HepG2 (cell line): ENCODE measurements around the gene POTEF.
"Not testable (repeated sequence)": the region's sequence is repeated elsewhere in the genome, so short reads cannot be mapped to it uniquely, and the experiment has no call there.

Experiments used
- ATF1 ChIP-seq: IDR thresholded peaks from 2 replicates; pipeline ENCODE4 v1.6.1; 2016; ENCODE audit warnings: mild to moderate bottlenecking, control low read depth
- ESRRA ChIP-seq: sonication (generic); formaldehyde crosslinking; IDR thresholded peaks from 2 replicates; pipeline ENCODE4 v1.5.1; 2020; ENCODE audit warnings: mild to moderate bottlenecking, low read depth, missing genetic modification reagents
- JUND ChIP-seq: sonication (generic); formaldehyde crosslinking; IDR thresholded peaks from 2 replicates; pipeline ENCODE4 v1.8.0; 2022; ENCODE audit warnings: mild to moderate bottlenecking, missing genetic modification reagents
- NR1H2 ChIP-seq: sonication (generic); formaldehyde crosslinking; IDR thresholded peaks from 2 replicates; pipeline ENCODE4 v1.8.1; 2022; ENCODE audit warnings: low read depth, missing genetic modification reagents, borderline replicate concordance
- PHF21A ChIP-seq: sonication (generic); formaldehyde crosslinking; IDR thresholded peaks from 2 replicates; pipeline ENCODE4 v1.5.0; 2020; ENCODE audit warnings: mild to moderate bottlenecking, missing genetic modification reagents
- POLR2A ChIP-seq, 2 experiments: IDR thresholded peaks; 2 replicates each; pipeline ENCODE4 v1.6.1; 2011; ENCODE audit warnings: low read depth in 2 of 2, low read length in 2 of 2, mild to moderate bottlenecking in 1 of 2, moderate library complexity in 1 of 2; ENCODE audit not compliant: insufficient read depth in 1 of 2
- SIX4 ChIP-seq: sonication (generic); formaldehyde crosslinking; IDR thresholded peaks from 2 replicates; pipeline ENCODE4 v1.4.0; 2020; ENCODE audit warnings: missing genetic modification reagents
- TOE1 ChIP-seq: sonication (generic); formaldehyde crosslinking; IDR thresholded peaks from 2 replicates; pipeline ENCODE4 v1.4.0; 2020; ENCODE audit warnings: mild to moderate bottlenecking, missing genetic modification reagents
- ZBTB20 ChIP-seq: sonication (generic); formaldehyde crosslinking; IDR thresholded peaks from 2 replicates; pipeline ENCODE4 v1.8.1; 2023; ENCODE audit warnings: missing genetic modification reagents, low read depth, mild to moderate bottlenecking, borderline replicate concordance
- TF ChIP-seq, protein P1 (sequence below): sonication (generic); formaldehyde crosslinking; IDR thresholded peaks from 2 replicates; pipeline ENCODE4 v1.4.0; 2020; ENCODE audit warnings: missing genetic modification reagents
- TF ChIP-seq, protein P2 (sequence below): sonication (generic); formaldehyde crosslinking; IDR thresholded peaks from 2 replicates; pipeline ENCODE4 v1.5.0; 2020; ENCODE audit warnings: mild to moderate bottlenecking, missing genetic modification reagents, moderate library complexity

DNA sequence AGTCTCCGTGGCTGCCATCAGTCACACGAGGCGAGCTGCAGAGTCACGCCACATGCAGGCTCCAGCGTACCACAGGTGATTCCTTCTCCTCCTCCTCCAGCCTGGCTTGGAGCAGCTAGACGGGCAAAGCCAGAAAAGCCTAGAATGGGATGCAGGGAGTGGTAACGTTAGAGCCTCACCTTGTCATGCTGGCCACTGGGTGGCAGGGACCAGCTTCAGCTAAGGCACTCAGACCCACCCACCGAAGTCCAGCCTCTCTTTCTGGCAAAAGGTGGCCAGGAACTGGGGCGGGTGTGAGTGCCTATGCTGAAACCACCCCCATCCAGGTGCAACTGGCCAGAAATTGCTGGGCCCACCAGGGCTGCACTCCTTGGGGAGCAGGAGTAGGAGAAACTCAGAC, 1.3 kb downstream of the POTEF start:
- not testable (repeated sequence) for TF ChIP-seq JUND (CRISPR knock-in tag); NR1H2 (CRISPR knock-in tag); POLR2A (IDR thresholded peaks at IDR 0.05; ENCODE audit: insufficient read depth in 1 of 2, low read depth in 2 of 2, low read length in 2 of 2); SIX4 (CRISPR knock-in tag); PHF21A; ZBTB20 (CRISPR knock-in tag); TOE1 (CRISPR knock-in tag); ESRRA; ATF1 (CRISPR knock-in tag)
- TF ChIP-seq, protein P1, sequence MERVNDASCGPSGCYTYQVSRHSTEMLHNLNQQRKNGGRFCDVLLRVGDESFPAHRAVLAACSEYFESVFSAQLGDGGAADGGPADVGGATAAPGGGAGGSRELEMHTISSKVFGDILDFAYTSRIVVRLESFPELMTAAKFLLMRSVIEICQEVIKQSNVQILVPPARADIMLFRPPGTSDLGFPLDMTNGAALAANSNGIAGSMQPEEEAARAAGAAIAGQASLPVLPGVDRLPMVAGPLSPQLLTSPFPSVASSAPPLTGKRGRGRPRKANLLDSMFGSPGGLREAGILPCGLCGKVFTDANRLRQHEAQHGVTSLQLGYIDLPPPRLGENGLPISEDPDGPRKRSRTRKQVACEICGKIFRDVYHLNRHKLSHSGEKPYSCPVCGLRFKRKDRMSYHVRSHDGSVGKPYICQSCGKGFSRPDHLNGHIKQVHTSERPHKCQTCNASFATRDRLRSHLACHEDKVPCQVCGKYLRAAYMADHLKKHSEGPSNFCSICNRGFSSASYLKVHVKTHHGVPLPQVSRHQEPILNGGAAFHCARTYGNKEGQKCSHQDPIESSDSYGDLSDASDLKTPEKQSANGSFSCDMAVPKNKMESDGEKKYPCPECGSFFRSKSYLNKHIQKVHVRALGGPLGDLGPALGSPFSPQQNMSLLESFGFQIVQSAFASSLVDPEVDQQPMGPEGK (CRISPR knock-in tag): not testable (repeated sequence)
- TF ChIP-seq, protein P2, sequence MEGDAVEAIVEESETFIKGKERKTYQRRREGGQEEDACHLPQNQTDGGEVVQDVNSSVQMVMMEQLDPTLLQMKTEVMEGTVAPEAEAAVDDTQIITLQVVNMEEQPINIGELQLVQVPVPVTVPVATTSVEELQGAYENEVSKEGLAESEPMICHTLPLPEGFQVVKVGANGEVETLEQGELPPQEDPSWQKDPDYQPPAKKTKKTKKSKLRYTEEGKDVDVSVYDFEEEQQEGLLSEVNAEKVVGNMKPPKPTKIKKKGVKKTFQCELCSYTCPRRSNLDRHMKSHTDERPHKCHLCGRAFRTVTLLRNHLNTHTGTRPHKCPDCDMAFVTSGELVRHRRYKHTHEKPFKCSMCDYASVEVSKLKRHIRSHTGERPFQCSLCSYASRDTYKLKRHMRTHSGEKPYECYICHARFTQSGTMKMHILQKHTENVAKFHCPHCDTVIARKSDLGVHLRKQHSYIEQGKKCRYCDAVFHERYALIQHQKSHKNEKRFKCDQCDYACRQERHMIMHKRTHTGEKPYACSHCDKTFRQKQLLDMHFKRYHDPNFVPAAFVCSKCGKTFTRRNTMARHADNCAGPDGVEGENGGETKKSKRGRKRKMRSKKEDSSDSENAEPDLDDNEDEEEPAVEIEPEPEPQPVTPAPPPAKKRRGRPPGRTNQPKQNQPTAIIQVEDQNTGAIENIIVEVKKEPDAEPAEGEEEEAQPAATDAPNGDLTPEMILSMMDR: not testable (repeated sequence)
